ENCODE data around the gene CEP104.
A peak's percentile ranks its signal among the peaks of the same experiment; 100 is the strongest.

The CEP104 gene

DNA sequence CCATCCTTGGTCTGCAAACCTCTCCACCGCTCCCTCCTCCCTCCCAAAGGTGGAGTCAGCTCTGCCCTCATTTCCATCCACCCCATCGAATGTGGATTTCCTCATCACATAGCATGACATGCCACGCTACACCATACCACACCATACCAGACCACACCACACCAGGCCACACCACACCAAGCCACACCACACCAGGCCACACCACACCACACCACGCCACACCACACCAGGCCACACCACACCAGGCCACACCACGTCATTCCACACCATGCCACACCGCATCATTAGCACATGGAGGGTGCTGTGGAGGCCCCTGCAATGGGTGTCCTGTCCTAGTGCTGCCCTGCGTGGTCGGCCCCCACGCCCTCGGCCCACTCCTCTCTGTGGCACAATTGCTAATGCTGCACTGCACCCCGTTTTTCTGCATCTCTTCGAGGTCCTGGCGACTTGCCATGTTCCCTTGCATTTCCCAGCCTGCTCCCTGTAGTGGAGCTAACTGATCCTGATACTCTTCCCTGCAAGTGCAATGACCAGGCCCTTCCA lies 11.5 kb upstream of the CEP104 start:
- no peak for DNase-seq
- no peak for ATAC-seq

DNA sequence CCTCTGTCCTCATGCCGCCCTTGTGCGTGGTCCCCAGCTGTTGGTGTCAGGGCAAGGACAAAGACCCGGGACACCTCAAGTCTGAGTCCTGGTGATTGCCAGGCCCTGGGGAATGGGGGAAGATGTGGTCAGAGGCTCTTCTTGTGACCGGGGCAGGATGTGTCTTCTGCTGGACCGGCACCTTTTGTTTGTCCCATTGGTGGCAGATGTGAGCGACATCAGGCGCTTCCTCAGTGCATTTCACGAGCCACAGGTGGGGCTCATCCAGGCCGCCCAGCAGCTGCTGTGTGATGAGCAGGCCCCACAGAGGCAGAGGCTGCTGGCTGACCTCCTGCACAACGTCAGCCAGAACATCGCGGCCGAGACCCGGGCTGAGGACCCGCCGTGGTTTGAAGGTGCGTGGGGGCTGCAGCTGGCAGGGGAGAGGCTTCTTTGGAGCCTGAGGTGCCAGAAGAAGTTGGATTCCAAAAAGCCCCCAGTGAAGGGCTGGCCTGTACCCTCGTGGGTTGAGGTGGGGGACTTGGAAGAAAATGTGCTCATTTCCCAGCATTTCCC lies 8.7 kb upstream of the CEP104 start:
- no peak for DNase-seq
- ATAC-seq = no peak

DNA sequence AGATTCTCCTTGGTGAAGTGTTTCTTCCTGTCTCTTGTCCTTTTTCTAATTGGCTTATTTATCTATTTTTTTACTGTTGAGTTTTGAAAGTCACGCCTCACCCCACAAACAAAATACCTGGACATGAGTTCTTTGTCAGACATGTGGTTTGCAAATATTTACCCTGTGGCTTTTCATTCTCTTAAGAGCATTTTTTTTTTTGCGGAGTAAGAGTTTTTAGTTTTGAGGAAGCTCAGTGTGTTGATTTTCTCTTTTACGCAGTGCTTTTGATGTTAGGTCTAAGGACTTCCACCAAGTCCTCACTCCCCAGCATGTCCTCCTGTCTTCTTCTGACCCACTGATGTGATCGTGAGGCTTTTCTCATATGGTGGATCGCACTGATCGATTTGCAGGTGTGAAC lies 7.9 kb upstream of the CEP104 start:
- DNase-seq (no peak), ATAC-seq (no peak)

DNA sequence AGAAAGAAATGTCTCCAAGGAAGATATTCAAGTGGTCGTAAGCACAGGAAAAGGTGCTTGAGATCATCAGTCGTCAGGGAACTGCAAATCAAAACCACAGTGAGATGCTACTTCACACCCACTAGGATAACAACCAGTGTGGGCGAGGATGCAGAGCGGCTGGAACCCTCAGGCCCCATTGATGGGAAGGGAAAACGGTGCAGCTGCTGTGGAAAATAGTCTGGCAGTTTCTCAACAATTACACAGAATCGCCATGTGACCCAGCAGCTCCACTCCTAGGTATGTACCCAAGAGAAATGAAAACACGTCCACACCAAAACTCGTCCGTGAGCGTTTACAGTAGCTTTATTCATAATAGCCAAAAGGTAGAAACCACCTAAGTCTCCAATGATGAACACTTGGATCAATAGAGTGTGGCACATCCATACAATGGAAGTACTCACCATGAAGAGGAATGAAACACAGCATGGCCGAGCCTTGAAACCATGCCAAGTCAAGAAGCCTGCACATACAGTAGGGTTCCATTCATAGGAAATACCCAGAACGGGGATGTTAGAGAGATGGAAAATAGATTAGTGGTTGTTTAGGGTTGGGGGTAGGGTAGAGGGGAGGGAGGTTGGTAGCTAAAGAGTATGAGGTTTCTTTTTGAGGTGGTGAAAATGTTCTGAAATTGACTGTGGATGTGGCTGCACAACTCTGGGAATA lies 6.4 kb upstream of the CEP104 start:
- no peak for ATAC-seq
- DNase-seq = no peak

DNA sequence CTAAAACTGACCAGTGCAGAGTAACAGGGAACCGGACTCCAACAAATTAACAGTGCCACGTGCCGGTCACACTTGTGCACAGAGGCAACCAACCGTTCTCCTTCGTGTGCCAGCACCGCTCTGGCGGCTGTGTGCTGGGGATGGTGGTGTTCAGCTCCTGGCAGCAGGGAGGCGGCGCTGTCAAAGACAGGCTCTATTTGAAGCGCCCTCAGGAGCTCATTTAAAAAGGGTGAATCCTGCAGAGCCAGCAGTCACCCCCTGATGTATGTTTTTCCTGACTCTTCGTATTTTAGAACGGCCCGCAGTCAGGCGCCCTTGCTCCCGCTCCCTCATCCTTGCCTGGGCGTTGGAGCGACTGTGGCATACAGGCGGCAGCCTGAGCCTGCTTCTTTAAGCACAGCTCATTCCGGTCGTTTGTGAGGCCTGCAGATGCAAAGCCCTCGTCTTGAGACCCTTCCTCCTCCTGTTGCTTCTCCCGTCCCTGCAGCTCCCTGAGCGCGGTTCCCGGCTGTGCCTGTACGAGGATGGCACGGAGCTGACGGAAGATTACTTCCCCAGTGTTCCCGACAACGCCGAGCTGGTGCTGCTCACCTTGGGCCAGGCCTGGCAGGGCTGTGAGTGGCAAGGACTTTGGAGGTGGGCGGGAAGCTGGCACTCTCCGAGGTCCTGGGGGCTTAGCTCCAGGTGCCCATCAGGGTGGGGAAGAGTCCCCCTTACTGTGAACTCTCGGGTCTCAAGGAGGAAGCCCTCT lies 1.4 kb upstream of the CEP104 start:
- DNase-seq (peak; percentile 15), ATAC-seq (no peak)

DNA sequence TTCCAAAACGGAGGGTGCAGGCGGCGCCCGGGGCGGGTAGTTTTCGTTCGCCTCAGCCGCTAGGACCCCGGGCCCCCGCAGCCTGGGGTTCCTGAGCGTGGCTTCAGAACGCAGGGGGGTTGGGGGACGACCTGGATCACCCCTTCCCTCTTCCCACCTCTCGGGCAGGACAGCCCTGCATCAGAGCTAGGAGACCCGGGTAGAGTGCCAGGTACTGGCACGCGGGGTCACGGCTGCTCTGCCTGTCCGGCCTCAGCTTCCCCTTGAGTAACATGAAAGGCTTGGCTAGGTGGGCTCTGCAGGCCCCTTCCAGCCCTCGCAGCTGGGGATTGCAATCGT lies 749 bp upstream of the CEP104 start:
- no peak for DNase-seq

DNA sequence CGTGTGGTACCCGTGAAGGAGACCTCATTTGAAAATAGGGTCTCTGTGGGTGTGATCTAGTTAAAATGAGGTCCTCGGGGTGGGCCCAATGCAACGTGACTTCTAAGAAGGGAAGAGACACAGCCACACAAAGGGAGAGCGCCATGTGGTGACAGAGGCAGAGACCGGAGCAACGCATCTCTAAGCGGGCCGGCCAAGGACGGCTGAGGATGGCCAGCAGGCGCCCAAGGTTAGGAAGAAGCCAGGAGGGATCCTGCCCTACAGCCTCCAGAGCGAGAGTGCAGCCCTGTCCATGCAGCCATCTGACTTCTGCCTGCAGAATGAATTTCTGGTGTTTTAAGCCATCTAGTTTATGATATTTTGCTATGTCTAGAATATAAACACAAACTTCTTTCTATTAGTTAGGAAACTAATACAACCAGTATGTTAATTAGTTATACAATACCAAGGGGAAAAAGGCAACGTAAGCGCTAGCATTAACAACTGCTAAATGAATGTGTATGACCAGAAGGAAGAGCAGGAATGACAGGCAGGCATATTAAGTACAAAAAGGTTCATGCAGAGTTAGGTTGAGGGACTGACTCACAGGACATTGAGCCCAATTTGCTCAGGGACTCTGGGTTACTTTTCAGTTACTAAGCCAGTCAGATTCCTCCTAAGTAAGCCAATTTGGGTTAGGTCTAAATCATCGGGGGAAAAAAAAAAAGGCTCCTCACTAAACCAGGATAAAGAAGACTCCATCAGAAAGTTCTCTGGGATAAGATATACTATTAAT lies 4.1 kb downstream of the CEP104 start:
- ATAC-seq (no peak), DNase-seq (no peak)

More for the DNA sequence above, 749 bp upstream of the CEP104 start:
- no peak for ATAC-seq

DNA sequence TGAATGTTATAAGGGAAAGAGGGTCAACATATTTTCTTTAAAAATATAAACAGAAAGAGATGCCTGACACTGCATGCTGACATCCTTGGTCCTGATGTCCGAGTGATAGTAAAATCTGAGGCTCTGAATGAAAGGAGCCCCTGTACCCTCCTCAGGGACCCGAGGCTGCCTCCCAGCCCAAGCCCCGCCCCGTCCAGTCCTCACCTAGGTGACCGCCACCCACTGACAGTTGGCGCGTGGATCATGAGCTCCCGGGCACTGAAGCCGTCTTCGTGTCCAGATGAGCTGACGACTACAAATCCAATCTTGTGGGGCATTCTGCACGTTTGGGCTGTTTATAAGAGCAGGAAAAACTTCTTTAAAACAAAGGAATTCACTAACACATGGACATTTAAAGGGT lies 4.9 kb downstream of the CEP104 start:
- no peak for DNase-seq
- ATAC-seq = no peak

DNA sequence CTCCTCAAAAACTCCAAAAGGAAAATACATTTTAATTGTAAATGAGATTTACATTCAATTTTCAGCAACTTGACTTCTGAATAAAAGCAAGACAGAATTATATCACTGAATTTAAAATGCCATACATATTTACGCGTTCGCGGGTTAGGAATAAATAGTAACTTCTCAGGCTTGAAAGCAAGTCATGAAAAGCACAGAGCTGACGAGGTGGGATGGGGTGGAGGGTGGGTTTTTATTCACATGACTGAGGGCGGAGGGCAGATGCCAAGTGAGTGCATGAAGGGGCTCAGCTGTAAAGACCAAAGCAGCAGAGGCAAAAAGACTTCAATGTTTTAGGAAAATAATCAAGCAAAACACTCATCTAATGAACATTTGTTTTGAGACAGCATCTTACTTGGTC lies 5.7 kb downstream of the CEP104 start:
- no peak for DNase-seq

DNA sequence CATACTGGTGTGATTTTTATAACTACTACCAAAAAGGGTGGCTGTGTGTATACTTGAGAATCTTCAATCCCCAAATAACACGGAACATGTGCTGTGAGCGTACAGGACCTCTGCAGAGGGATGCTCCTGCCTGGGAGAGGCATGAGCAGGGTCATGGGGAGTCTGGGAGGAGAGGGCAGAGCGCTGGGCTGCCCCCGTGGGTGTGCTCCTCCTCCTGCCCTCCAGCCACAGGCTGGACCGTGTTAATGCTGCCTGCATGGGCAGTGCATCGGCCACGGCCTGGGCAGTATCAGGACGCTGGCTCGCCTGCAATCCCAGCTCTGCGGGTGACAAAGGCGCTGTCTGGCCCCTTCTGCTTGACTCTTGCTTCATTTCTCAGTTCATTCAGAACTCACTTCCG lies 6.2 kb downstream of the CEP104 start:
- ATAC-seq (no peak), DNase-seq (no peak)

More for the DNA sequence above, 5.7 kb downstream of the CEP104 start:
- ATAC-seq = no peak

DNA sequence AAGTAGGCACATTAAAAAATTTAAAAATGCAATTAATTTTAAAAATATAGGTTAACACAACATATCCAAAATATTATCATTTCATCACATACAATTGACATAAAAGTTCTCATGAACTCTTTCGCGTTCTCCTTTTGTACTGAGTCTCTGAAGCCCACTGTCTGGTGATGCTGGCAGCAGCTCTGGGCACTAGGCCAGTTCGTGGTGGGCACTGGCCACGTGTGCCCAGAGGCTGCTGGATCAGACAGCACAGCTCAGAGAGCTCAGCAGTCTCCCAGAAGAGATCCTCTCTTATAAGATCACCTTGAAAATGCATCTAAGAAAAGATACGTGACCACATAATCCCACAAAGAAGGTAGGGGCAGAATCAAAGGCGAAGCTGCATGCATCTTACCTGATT lies 9.9 kb downstream of the CEP104 start:
- no peak for ATAC-seq
- no peak for DNase-seq

DNA sequence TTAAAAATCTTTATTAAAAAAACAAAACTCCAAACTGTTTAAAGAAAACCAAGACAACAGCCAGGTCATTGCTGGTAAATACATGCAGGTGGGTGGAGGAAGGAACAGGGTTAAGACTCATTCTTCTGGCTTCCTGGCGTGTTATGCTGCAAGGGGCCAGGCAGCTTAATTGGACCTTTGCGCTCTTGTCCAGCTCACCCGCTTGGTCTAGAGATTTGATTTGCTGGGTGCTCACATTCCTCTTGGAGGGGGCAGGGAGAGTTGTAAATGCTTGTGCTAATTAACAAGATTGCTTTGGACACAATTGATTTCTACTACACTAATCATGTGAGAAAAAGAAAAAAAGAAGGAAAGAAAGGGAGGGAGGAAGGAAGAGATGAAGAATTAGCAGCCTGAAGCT lies 10.5 kb downstream of the CEP104 start:
- no peak for DNase-seq
- ATAC-seq = no peak

DNA sequence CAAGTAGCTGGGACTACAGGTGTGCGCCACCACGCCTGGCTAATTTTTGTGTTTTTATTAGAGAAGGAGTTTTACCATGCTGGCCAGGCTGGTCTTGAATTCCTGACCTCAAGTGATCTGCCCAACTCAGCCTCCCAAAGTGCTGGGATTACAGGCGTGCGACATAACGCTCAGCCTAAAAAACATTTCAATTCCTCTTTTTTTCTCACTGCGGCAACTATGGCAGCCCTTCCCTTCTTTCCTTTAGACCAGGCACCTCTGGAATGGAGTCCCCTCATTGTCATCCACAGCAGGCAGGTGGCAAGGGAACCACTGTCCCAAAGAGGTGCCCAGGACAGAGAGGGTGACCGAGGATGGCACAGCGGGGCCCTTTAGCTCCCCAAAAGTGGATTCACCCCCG lies 14.1 kb downstream of the CEP104 start:
- ATAC-seq (no peak), DNase-seq (no peak)

DNA sequence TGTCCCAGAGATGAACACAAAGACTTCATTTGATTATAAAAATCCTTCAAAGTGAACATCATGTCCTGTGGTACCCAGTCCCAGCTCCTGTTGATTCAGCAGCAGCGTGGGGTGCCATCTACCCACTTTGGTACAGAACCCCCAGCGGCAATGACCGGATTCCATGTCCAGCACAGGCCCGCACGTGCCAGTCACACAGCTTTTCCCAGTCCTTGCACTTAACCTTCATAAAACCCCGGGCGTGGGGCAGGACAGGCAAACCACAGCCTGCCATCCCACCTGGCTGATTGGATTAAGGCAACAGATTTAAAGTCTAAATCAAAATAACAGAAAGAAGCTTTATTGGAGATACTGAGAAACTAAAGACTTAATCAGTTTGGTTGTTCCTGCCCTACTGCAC lies 15.5 kb downstream of the CEP104 start:
- ATAC-seq = no peak
- no peak for DNase-seq

DNA sequence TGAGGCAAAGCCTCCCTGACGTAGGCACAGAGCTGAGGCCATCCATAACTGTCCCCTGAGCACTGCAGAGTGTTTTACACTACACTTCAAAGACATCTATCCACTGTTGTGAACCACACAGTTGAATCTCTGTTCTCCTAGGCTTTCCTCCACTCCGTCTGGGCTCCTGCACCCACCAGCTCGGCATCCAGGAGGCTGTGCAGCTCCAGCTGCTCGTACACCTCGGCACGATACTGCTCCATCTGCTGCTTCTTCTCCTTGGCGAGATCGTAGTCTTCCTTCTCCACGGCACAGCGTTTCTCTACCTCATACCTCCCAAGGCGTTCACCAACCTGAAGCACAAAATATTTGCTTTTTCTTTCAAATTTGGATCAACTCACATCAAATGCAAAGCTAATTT lies 18.2 kb downstream of the CEP104 start:
- ATAC-seq = no peak

DNA sequence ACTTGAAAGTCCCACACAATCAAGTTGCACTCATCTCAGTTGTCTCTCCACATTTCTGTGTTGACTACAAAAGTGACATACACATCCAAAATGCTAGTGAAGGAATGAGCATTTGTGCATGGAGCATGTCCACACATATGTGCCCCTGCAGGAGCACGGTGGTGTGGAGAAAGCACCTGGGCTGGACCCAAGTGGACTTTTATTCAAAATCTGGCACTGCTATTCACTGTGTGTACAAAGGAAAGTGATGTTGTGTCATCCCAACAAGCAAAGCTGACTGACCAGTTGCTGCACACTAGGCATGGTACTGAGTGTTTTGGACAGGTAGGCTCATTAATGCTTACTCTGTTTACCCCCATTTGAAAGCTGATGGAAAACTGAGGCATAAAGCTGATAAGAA lies 19.3 kb downstream of the CEP104 start:
- no peak for ATAC-seq
- no peak for DNase-seq

More for the DNA sequence above, 18.2 kb downstream of the CEP104 start:
- no peak for DNase-seq

DNA sequence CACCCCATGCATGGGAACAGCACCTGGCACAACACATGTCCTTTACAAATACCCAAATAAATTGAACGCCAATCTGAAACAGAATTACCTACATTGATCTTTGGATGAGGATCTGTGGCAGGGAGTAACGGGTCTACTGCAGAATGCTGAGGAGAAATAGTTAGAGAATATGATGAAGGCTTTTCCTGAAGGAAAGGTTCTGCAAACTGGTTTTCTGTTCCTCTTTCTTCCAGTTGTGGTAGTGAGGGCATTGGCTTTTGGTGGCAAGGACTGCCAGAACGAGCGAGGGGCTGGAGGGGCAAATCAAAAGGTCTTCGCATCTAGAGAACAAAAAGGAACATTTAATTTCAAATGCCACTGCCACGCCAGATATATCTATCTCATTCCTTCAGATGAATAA lies 19.8 kb downstream of the CEP104 start:
- ATAC-seq = no peak

DNA sequence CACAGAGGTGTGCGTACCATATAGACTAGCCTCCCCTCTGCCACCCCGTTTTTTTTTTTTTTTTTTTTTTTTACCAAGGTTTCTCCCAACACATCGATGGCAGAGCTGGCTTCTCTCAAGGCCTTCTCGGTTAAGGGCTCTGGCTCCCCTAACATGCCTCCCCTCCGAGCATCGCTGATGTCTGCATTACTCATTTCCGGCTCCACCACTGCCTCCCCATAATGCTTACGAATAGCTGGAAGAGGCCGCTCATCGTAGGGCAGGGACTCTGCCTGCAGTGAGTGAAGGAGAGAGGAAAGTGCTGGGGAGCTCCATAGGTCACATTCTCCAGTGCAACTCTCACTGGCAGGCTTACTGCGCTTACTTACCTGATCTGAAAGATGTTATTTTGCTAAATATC lies 20.6 kb downstream of the CEP104 start:
- DNase-seq = no peak
- no peak for ATAC-seq

More for the DNA sequence above, 19.8 kb downstream of the CEP104 start:
- DNase-seq = no peak

DNA sequence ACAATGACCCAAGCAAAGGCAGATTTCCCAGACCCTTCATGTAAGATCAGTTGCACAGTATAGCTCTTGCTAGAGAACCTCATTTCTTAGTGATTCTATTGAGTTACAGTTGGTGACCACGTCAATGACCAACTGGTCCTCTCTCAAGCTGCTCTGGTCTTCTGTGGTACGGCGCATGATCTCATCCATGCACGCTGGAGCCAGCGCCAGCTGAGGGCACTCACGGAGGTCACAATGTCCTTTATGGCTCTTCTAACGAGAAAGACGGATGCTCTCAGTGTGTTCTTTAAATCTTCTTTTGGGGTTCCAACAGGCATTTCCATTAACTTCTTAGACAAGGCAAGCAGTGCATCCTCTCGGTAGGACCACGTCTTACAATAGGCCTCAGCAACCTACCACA lies 22.3 kb downstream of the CEP104 start:
- no peak for DNase-seq
- no peak for ATAC-seq

DNA sequence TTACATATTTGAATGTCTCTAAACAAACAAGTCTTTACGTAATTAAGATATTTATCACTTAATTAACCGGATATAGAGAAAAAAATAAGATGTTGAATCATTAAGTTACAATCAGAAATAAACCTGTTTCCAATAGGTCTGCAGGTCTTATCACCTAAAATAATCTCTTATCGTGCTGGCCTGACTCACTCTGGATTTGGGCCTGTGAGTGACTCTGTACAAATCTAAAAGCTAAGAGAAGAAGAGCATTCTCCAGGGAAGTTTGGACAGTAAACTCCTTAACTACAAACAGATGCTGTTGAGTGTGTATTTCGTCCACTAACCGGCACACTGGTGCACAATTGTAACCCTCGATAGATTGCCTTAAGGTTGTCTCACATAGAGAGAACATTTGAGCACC lies 25.3 kb downstream of the CEP104 start:
- no peak for DNase-seq

DNA sequence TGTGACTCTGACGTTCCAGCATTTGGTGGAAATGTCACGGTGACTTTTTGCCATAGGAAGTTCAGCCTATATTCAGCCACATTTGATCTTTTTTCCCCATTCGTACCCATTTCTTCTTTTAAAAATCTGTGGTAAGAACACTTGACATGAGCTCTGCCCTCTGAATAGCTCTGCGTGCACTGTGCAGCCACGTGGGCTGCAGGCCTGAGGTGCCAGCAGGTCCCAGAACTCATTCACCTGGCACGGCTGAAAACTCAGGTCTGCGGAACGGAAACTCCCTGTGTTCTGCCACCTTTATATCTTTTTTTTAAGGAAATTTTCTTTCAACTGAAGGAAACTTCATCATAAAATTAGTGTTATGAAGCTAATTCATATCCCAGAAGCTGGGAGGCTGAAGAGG lies 28.6 kb downstream of the CEP104 start:
- DNase-seq = no peak
- ATAC-seq = no peak

More for the DNA sequence above, 25.3 kb downstream of the CEP104 start:
- ATAC-seq = no peak

DNA sequence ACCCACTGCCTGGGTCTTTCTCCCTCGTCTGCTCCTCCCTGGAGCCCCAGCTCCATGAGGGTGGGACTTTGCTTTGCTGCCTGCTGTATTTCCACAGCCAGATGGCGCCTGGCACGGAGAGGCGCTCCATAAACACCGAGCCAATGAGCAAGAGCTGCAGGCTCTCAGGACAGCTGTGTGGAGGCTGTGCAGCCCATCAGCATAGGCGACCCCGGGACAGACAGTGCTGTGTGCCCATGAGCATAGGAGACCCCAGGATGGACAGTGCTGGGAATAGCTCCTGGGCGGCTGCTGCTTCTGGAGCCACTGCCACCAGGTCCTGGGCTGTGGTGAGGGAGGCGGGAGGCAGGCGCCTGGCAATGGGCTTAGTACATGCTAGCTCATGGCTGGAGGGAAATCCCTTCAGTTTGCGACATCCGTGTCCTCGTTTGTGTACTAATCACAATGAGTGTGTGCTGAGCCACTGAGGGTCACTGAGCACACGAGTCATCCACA lies 29.2 kb downstream of the CEP104 start:
- no peak for DNase-seq

More for the DNA sequence above, 29.2 kb downstream of the CEP104 start:
- no peak for ATAC-seq

Measured in stimulated activated naive CD8-positive, alpha-beta T cell treated with anti-CD3 and anti-CD28 coated beads, Interleukin-15, Interleukin-2, amounts not matched to agents 100 U/mL and 50 U/mL, for 24 hours (primary cell).